ENCODE results near the gene TLE1.

GRCh38 chr9:81556923-81557322, 132.4 kb downstream of the TLE1 start:
- TF ChIP-seq CTCF (IDR thresholded peaks at IDR 0.05; ENCODE audit: low read depth, low read length), result no peak
- TF ChIP-seq MYC (IDR thresholded peaks at IDR 0.05; ENCODE audit: low read depth, low read length), result no peak

Data from NB4 (cell line).